ENCODE data around the gene ADAMTS5. TPM values are rescaled to one million over a fixed set of nuclear protein-coding genes. Genes with fewer than 3 reads are reported as not detected.

ADAMTS5 gene
- total RNA-seq, 4 donors from 2014 or later = 6.6 to 12.9 (median 8.9) TPM

DNA sequence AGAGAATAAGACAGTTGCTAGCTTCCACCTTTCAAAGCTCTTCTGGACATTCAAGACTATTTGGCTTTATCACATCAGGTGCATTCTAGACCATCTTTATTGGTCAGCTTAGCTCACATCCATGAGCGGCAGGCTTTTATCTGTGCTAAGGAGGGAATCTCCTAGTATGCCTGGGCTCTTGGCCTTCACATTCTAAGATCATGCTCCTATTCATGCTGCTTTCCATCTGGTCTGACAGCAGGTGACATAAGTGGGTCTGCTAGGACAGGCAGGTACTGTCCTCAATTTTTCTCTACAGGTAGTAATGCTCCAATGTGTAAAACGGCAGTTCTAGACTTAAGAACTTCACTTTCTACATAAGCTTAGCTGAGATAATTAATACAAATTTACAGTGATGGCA is 82.5 kb downstream of the ADAMTS5 start:
- TF ChIP-seq, protein P1, sequence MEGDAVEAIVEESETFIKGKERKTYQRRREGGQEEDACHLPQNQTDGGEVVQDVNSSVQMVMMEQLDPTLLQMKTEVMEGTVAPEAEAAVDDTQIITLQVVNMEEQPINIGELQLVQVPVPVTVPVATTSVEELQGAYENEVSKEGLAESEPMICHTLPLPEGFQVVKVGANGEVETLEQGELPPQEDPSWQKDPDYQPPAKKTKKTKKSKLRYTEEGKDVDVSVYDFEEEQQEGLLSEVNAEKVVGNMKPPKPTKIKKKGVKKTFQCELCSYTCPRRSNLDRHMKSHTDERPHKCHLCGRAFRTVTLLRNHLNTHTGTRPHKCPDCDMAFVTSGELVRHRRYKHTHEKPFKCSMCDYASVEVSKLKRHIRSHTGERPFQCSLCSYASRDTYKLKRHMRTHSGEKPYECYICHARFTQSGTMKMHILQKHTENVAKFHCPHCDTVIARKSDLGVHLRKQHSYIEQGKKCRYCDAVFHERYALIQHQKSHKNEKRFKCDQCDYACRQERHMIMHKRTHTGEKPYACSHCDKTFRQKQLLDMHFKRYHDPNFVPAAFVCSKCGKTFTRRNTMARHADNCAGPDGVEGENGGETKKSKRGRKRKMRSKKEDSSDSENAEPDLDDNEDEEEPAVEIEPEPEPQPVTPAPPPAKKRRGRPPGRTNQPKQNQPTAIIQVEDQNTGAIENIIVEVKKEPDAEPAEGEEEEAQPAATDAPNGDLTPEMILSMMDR (IDR thresholded peaks at IDR 0.05) = no peak
- TF ChIP-seq POLR2A (IDR thresholded peaks at IDR 0.05) (no peak), EP300 (IDR thresholded peaks at IDR 0.05; ENCODE audit: low read depth) (no peak), POLR2AphosphoS5 (IDR thresholded peaks at IDR 0.05) (no peak)
- 91 to 92% methylated on average over 2 of the region's 2 CpGs for WGBS, 2 donors (ENCODE audit: low coverage in 1 of 2)
- intact Hi-C loops (cut with DNase I; ENCODE audit: low total_unique reads) (no loop called here), in situ Hi-C loops (cut with MboI; ENCODE audit: low pct_ligation_motif_present in 1 of 4, low pct_unique_long_range_greater_than_20kb in 1 of 4, low sequenced_read_pairs in 3 of 4) (no loop called here)
- no peaks in the 10 kb centered on the region for H3K36me3 ChIP-seq
- no peaks in the 10 kb centered on the region for H3K4me1 ChIP-seq
- H3K27ac ChIP-seq = no peak overlapping the region
- H3K4me3 ChIP-seq = no peak overlapping the region
- H3K27me3 ChIP-seq = no peaks in the 10 kb centered on the region
- no peaks in the 10 kb centered on the region for H3K9me3 ChIP-seq
- no peak for DNase-seq

DNA sequence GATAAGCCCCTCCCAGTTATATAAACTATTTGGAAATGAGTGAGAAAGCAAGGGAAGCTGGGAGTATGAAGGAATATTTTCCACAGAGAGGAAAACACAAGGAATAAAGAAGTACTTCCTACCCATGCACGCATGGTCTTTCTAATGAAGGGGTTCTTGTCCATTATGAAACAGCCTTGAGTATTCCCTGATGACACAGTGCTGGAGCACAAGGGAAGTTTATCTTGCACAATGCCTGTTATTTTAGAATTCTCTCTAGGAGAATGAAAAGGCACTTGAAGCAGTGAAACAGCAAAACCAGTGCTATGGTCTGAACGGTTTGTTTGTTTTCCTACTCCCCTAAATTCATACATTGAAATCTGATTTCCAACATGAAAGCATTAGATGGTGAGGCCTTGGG is 83.1 kb downstream of the ADAMTS5 start:
- intact Hi-C loops (cut with DNase I; ENCODE audit: low total_unique reads) (no loop called here), in situ Hi-C loops (cut with MboI; ENCODE audit: low pct_ligation_motif_present in 1 of 4, low pct_unique_long_range_greater_than_20kb in 1 of 4, low sequenced_read_pairs in 3 of 4) (no loop called here)
- no peak for DNase-seq
- no peak overlapping the region for H3K4me3 ChIP-seq
- H3K27ac ChIP-seq = no peak overlapping the region
- no peaks in the 10 kb centered on the region for H3K4me1 ChIP-seq
- TF ChIP-seq EP300 (IDR thresholded peaks at IDR 0.05; ENCODE audit: low read depth) (no peak), POLR2AphosphoS5 (IDR thresholded peaks at IDR 0.05) (no peak), POLR2A (IDR thresholded peaks at IDR 0.05) (no peak)
- TF ChIP-seq, protein P1 (IDR thresholded peaks at IDR 0.05) = no peak
- no peaks in the 10 kb centered on the region for H3K27me3 ChIP-seq
- 67 to 75% methylated on average over 2 of the region's 2 CpGs for WGBS, 2 donors (ENCODE audit: low coverage in 1 of 2)
- H3K9me3 ChIP-seq = no peaks in the 10 kb centered on the region
- H3K36me3 ChIP-seq = no peaks in the 10 kb centered on the region

DNA sequence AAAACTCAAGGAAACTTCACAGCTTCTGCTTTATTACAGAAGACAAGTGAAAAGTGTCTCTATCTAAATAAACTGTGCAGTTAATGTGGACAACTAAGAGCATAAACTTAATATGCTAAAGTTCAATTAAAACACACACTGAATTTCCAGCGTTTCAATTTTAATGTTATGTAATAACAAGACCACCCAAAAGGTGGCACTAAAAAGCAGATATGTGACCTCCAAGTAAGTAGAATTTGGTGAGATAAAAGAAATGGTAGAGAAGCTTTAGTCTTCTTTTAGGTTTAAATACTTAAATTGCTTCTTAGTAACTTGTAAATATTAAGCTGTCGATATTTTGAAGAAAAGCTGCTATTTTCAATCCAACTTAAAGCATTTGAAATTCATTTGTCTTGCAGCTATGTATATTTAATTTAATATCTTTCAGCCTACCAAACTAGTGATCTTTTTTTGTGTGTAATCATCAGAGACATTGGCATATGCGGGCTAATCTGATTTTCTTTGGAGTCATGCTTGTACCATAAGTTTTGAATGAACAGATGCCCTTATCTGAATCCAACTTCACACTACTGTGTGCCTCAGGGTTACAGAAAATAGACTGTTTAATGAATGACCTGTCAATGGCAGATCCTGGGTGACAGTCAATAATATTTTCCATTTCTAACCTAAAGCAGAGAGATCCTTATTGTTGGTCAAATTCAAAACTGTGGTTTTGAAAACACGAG is 85.2 kb downstream of the ADAMTS5 start:
- no peak for DNase-seq
- in situ Hi-C loops (cut with MboI; ENCODE audit: low pct_ligation_motif_present in 1 of 4, low pct_unique_long_range_greater_than_20kb in 1 of 4, low sequenced_read_pairs in 3 of 4) (no loop called here), intact Hi-C loops (cut with DNase I; ENCODE audit: low total_unique reads) (no loop called here)

DNA sequence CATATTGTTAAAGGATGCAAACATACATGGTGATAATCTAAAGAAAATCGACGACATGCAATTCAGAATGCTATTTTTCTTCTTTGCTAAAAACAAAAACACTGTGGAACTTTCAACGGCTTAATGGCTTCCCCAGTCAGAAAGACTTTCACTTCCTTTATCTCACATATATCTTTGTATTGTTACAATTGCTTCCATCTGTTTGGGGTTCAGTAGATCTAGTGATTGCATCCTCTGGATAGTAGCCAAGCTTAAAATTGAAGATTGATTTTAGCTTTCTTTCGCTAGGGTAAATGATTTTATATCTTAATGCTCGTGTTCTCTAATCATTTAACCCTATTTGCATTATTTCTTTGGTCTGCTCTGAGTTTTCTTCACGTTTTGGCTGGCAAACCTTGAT is 89.9 kb downstream of the ADAMTS5 start:
- TF ChIP-seq POLR2A (IDR thresholded peaks at IDR 0.05) (no peak), EP300 (IDR thresholded peaks at IDR 0.05; ENCODE audit: low read depth) (no peak), POLR2AphosphoS5 (IDR thresholded peaks at IDR 0.05) (no peak)
- TF ChIP-seq, protein P1 (IDR thresholded peaks at IDR 0.05) = no peak
- Histone ChIP-seq H3K27me3 (no peaks in the 10 kb centered on the region), H3K36me3 (no peaks in the 10 kb centered on the region), H3K4me1 (no peaks in the 10 kb centered on the region), H3K27ac (no peak overlapping the region), H3K4me3 (no peak overlapping the region), H3K9me3 (no peaks in the 10 kb centered on the region)
- intact Hi-C loops (cut with DNase I; ENCODE audit: low total_unique reads) (no loop called here), in situ Hi-C loops (cut with MboI; ENCODE audit: low pct_ligation_motif_present in 1 of 4, low pct_unique_long_range_greater_than_20kb in 1 of 4, low sequenced_read_pairs in 3 of 4) (no loop called here)
- DNase-seq = no peak
- WGBS, 2 donors (ENCODE audit: low coverage in 1 of 2) = 54 to 55% methylated on average over 6 of the region's 6 CpGs

More for the DNA sequence above, 85.2 kb downstream of the ADAMTS5 start:
- Histone ChIP-seq H3K4me3 (no peak overlapping the region), H3K9me3 (no peaks in the 10 kb centered on the region), H3K4me1 (no peaks in the 10 kb centered on the region), H3K36me3 (no peaks in the 10 kb centered on the region), H3K27me3 (no peaks in the 10 kb centered on the region), H3K27ac (no peak overlapping the region)
- no peak for TF ChIP-seq POLR2A (IDR thresholded peaks at IDR 0.05)
- TF ChIP-seq, protein P1 (IDR thresholded peaks at IDR 0.05) = peak in 1 of 5 experiments; percentile 24
- 58 to 66% methylated on average over 4 of the region's 4 CpGs for WGBS, 2 donors (ENCODE audit: low coverage in 1 of 2)
